GM19025 (cell line): ENCODE measurements around the gene RAPGEFL1.
"Not testable (repeated sequence)": the region's sequence is repeated elsewhere in the genome, so short reads cannot be mapped to it uniquely, and the experiment has no call there.

ENCODE experiments used
- ATAC-seq: cut with Tn5 transposase; IDR thresholded peaks from one replicate; pipeline ENCODE4 v1.9.1; 2021; ENCODE audit warnings: mild to moderate bottlenecking, low read depth, moderate library complexity; ENCODE audit not compliant: unreplicated experiment

RAPGEFL1 gene

GRCh38 chr17:40177275-40177874 lies at the start of gene RAPGEFL1:
RAPGEFL1 (plus strand) TSS chr17:40177470; CDS start chr17:40177862, 392 bp downstream.
- peak; percentile 64 for ATAC-seq

- no peak for ATAC-seq
Measured at GRCh38 chr17:40129498-40129897, 47.8 kb upstream of the RAPGEFL1 start.

GRCh38 chr17:40130352-40131042 lies 46.8 kb upstream of the RAPGEFL1 start:
- ATAC-seq = no peak

- ATAC-seq = no peak
Measured at GRCh38 chr17:40134184-40134583, 43.1 kb upstream of the RAPGEFL1 start.

- no peak for ATAC-seq
Measured at GRCh38 chr17:40135817-40136216, 41.5 kb upstream of the RAPGEFL1 start.

- no peak for ATAC-seq
Measured at GRCh38 chr17:40139566-40140058, 37.7 kb upstream of the RAPGEFL1 start.

GRCh38 chr17:40143166-40143565 lies 34.1 kb upstream of the RAPGEFL1 start:
- ATAC-seq = not testable (repeated sequence)

GRCh38 chr17:40145476-40145875 lies 31.8 kb upstream of the RAPGEFL1 start:
- ATAC-seq = no peak

- ATAC-seq = no peak
Measured at GRCh38 chr17:40148527-40148926, 28.7 kb upstream of the RAPGEFL1 start.

GRCh38 chr17:40150276-40150675 lies 27.0 kb upstream of the RAPGEFL1 start:
- ATAC-seq = no peak

- ATAC-seq = no peak
Measured at GRCh38 chr17:40151414-40151963, 25.8 kb upstream of the RAPGEFL1 start.

GRCh38 chr17:40153603-40154236 lies 23.6 kb upstream of the RAPGEFL1 start:
- ATAC-seq = no peak

GRCh38 chr17:40157973-40158372 lies 19.3 kb upstream of the RAPGEFL1 start:
- no peak for ATAC-seq

GRCh38 chr17:40158438-40159013 lies 18.7 kb upstream of the RAPGEFL1 start:
- no peak for ATAC-seq

GRCh38 chr17:40159456-40159855 lies 17.8 kb upstream of the RAPGEFL1 start:
- no peak for ATAC-seq

GRCh38 chr17:40167685-40168261 lies 9.5 kb upstream of the RAPGEFL1 start:
- ATAC-seq = no peak

- ATAC-seq = no peak
Measured at GRCh38 chr17:40168262-40168832, 8.9 kb upstream of the RAPGEFL1 start.

- ATAC-seq = no peak
Measured at GRCh38 chr17:40170325-40170724, 6.9 kb upstream of the RAPGEFL1 start.

- ATAC-seq = no peak
Measured at GRCh38 chr17:40171750-40172149, 5.5 kb upstream of the RAPGEFL1 start.

- no peak for ATAC-seq
Measured at GRCh38 chr17:40173091-40173777, 4.0 kb upstream of the RAPGEFL1 start.
